HL-60 (cell line): Measurements from ENCODE around the gene LCN6.

Experiments
- DNase-seq, 2 experiments: peaks; one replicate each; pipeline ENCODE4 v3.0.0-alpha.2; 2010 to 2020; ENCODE audit warnings: low read depth in 1 of 2, low spot score in 1 of 2
- H3K27ac ChIP-seq: fragments of 250-450 bp; sonication (Bioruptor Pico); replicated peaks from 2 replicates; pipeline ENCODE4 v1.5.1; 2020; ENCODE audit warnings: mild to moderate bottlenecking, moderate library complexity
- H3K27me3 ChIP-seq: fragments of 250-450 bp; sonication (Bioruptor Pico); 2 replicates; pipeline ENCODE4 v1.5.1; 2021; ENCODE audit warnings: mild to moderate bottlenecking, moderate library complexity; ENCODE audit not compliant: insufficient read depth, poor library complexity, severe bottlenecking
- H3K4me3 ChIP-seq: replicated peaks from 2 replicates; pipeline ENCODE4 v1.5.1; 2011; ENCODE audit warnings: mild to moderate bottlenecking, control low read depth, low read length; ENCODE audit not compliant: insufficient read depth
- GABPA ChIP-seq: IDR thresholded peaks from 2 replicates; pipeline ENCODE4 v1.6.1; 2012; ENCODE audit warnings: low read depth
- POLR2AphosphoS5 ChIP-seq: IDR thresholded peaks from 2 replicates; pipeline ENCODE4 v1.6.1; 2012; ENCODE audit warnings: low read depth
- SPI1 ChIP-seq: IDR thresholded peaks from 2 replicates; pipeline ENCODE4 v1.6.1; 2012; ENCODE audit warnings: low read depth, mild to moderate bottlenecking, borderline replicate concordance
- TF ChIP-seq, protein P1 (sequence below): IDR thresholded peaks from one replicate; pipeline ENCODE4 v1.5.1; 2011; ENCODE audit warnings: low read length, control low read depth, inconsistent platforms; ENCODE audit not compliant: insufficient read depth
- TF ChIP-seq, protein P2 (sequence below): IDR thresholded peaks from 2 replicates; pipeline ENCODE4 v1.6.1; 2012; ENCODE audit warnings: low read depth; ENCODE audit not compliant: insufficient replicate concordance

The LCN6 gene

DNA sequence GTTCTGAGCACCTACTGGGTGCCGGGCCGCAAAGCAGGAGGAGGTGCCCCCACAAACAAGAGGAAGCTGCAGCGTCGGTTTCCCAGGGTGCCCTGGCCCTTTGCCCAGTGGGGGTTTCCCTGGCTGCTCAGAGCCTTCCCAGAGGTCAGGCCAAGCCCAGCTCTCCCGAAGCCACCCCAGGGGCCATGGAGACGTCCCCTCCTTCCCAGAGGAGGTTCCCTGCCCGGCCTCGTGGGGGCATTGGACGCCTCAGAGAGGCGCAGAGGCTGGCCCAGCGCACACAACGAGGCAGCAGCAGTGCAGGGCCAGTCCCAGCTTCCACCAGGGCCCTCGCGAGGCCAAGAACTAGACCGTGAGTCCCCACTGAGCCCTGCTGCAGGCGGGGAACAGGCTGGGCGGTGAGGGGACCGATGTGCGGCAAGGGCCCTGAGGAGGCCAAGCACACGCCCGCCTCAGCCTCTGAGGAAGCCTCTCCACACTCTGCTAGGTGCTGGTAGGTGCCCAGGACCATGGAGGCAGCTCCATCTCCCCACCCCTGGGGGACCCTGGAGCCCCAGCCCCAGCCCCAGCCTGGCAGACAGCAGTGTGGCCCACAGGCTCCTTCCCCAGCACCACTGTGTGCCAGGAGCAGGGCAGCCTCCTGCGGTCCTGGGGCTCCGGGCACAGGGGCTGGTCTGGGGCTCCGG, 29.0 kb downstream of the LCN6 start:
- peak; percentile 7; the same call in 1 of the 2 replicates for TF ChIP-seq SPI1
- TF ChIP-seq POLR2AphosphoS5: no peak; the same call in 1 of the 2 replicates
- TF ChIP-seq, protein P1, sequence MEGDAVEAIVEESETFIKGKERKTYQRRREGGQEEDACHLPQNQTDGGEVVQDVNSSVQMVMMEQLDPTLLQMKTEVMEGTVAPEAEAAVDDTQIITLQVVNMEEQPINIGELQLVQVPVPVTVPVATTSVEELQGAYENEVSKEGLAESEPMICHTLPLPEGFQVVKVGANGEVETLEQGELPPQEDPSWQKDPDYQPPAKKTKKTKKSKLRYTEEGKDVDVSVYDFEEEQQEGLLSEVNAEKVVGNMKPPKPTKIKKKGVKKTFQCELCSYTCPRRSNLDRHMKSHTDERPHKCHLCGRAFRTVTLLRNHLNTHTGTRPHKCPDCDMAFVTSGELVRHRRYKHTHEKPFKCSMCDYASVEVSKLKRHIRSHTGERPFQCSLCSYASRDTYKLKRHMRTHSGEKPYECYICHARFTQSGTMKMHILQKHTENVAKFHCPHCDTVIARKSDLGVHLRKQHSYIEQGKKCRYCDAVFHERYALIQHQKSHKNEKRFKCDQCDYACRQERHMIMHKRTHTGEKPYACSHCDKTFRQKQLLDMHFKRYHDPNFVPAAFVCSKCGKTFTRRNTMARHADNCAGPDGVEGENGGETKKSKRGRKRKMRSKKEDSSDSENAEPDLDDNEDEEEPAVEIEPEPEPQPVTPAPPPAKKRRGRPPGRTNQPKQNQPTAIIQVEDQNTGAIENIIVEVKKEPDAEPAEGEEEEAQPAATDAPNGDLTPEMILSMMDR: no peak
- H3K27ac ChIP-seq: peak overlapping the region; percentile 38
- no peak overlapping the region for H3K4me3 ChIP-seq
- peak in 1 of 2 experiments; percentile 58 for DNase-seq
- H3K27me3 ChIP-seq: no peaks in the 10 kb centered on the region

DNA sequence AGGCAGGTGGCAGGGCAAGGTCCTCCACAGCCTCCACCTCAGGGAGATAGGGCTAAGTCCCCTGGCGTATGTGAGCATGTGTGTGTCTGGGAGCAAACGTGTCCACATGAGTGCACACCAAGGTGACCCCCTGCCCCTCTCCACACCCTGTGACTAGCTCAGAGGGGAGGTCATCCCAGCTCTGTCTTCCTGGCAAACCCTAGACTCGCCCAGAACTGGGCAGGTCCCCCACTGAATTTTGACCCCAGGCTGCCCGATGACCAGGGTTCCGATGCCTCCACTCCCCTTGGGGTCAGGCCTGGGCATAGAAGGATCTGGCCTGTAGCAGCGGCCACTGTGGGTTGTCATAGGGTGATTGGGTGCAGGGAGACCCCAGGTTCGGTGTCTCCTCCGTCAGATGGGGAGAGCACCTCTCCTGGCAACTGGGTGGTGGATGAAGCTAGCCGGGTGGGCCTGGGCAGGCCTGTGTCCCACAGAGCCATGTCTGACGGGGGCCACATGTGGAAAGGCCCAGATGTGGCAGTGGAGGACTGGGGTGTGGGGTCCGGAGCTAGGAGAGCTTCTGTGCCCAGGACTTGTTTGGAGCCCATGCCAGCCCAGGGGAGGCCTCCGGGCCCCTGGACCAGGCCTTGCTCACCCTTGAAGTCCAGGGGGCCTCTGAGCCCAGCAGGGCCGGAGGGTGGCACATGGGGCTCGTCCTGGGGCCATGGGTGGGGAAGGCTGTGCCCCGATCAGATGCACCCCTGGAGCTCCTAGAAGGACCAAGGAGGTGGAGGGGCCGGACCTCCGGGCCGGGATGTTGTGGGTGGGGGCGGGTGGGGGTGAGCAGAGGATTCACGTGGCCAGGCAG, 29.8 kb downstream of the LCN6 start:
- no peak overlapping the region for H3K4me3 ChIP-seq
- H3K27ac ChIP-seq: no peak overlapping the region; the same call in 1 of the 2 replicates
- no peaks in the 10 kb centered on the region for H3K27me3 ChIP-seq
- no peak for DNase-seq
- TF ChIP-seq, protein P1: no peak

- no peak for TF ChIP-seq GABPA
- no peak for TF ChIP-seq POLR2AphosphoS5
- no peak for TF ChIP-seq SPI1
- TF ChIP-seq, protein P1: no peak
- TF ChIP-seq, protein P2, sequence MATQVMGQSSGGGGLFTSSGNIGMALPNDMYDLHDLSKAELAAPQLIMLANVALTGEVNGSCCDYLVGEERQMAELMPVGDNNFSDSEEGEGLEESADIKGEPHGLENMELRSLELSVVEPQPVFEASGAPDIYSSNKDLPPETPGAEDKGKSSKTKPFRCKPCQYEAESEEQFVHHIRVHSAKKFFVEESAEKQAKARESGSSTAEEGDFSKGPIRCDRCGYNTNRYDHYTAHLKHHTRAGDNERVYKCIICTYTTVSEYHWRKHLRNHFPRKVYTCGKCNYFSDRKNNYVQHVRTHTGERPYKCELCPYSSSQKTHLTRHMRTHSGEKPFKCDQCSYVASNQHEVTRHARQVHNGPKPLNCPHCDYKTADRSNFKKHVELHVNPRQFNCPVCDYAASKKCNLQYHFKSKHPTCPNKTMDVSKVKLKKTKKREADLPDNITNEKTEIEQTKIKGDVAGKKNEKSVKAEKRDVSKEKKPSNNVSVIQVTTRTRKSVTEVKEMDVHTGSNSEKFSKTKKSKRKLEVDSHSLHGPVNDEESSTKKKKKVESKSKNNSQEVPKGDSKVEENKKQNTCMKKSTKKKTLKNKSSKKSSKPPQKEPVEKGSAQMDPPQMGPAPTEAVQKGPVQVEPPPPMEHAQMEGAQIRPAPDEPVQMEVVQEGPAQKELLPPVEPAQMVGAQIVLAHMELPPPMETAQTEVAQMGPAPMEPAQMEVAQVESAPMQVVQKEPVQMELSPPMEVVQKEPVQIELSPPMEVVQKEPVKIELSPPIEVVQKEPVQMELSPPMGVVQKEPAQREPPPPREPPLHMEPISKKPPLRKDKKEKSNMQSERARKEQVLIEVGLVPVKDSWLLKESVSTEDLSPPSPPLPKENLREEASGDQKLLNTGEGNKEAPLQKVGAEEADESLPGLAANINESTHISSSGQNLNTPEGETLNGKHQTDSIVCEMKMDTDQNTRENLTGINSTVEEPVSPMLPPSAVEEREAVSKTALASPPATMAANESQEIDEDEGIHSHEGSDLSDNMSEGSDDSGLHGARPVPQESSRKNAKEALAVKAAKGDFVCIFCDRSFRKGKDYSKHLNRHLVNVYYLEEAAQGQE: no peak
- Histone ChIP-seq H3K27me3 (no peaks in the 10 kb centered on the region), H3K27ac (no peak overlapping the region), H3K4me3 (no peak overlapping the region)
- no peak for DNase-seq
These were observed 30.9 kb downstream of the LCN6 start for GRCh38 chr9:136717399-136717798.

GRCh38 chr9:136714893-136715274, 33.4 kb downstream of the LCN6 start:
- Histone ChIP-seq H3K4me3 (no peak overlapping the region), H3K27me3 (no peaks in the 10 kb centered on the region), H3K27ac (no peak overlapping the region)
- TF ChIP-seq SPI1: no peak
- TF ChIP-seq POLR2AphosphoS5: no peak
- no peak for TF ChIP-seq GABPA
- TF ChIP-seq, protein P2: no peak
- TF ChIP-seq, protein P1: no peak
- DNase-seq: no peak
